Thoracic aorta endothelial cell (primary cell): ENCODE measurements around the gene HNRNPU. TPM values are rescaled to one million over a fixed set of nuclear protein-coding genes. Genes with fewer than 3 reads are reported as not detected.

ENCODE experiments used
- total RNA-seq: library from RNA; depleted of rRNA; stranded (reverse); fragments of >200 nt; gene quantifications from 2 replicates; pipeline ENCODE4 v1.2.3, GENCODE V29; 2012

HNRNPU gene
- total RNA-seq: 609 and 777 TPM in 2 replicates

DNA sequence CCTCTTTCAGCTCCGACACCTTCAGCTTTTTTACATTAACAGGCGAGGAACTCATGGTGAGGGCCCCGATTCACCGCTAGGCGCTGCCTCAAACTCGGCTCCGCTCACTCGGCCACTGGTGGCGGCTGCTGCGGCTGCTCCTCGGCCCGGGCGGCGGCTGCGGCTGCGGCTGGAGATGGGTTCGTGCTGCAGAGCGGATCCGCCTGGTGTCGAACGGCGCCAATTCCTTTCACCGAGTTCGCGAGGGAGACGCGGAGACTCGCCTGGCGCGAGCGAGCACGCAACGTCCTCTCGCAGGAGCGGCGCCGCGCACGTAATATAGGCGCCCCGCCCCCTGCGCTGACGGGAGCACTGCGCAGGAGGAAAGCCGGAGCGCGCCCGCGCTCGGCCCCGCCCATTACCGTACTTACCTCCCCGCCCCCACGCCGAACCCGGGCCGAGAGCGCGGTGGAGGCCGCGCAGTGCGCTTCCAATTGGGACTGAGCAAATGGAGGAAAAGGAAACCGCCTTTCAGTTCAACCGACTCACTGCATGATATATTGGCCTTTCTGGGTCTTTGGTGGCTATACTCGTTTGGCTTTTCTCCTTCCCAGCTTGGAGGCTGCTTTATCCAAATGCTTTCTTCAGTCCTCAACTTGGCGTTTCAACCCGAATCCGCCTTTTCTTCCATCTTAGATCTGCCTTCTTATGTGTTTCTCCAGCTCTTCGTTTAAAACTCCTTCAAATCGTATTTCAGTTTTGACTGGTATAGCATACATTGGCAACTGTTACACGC is at the start of gene HNRNPU:
TSS of gene HNRNPU (minus strand) at position 291 of the 775 bp plus-strand sequence. CDS start at position 55, 236 bp downstream.

DNA sequence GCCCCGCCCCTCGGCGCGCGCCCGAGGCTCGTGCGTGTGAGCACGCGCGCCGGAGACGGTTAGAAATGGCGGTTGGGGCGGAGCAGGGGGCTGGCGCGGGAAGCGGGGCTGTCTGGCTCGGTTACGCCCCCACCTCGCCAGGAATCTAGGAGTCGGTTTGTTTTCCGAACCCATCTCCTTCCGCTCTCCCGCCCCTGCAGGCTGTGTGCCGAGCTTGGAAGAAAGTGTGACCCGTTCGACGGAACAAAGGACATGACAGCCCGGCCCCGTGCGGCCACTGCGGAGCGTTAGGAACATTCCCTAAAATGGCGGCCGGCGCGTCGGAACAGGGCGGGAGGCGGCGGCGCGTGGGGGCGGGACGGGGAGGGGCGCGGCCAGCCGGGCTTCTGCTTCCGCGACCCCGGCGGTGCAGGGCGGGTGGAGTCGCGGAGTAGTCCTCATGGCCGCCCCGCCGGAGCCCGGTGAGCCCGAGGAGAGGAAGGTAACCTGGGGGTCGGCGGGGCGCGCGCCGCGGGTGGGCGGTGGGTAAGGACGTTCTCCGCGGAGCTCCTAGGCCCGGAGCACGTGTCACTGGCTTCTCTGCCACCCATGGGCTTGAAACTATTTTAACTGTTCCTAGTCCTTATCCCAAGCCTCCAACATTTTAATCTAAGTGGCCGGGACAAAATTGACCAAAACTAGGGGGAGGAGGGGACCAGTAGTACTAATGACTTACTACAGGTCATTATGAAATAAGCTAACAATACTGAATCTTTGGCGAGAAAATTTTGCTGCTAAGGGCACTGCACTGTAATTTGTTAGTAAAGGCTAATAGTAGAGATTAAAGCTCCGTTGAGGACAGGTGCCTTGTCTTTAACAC is 28.8 kb downstream of the HNRNPU start, which contains the start of gene COX20:
TSS of gene COX20 (plus strand) at position 383 of the 859 bp plus-strand sequence. CDS start at position 440, 57 bp downstream.

Other genes with a start within 250 kb of the HNRNPU start
- 67.2 and 80.8 TPM in 2 replicates for gene DESI2, start 211.4 kb downstream of the HNRNPU start, total RNA-seq
- gene COX20, start 28.9 kb downstream of the HNRNPU start, total RNA-seq: 35.1 and 57.8 TPM in 2 replicates